ENCODE measurements around the gene NALCN.

Gene NALCN

GRCh38 chr13:101398191-101398590 lies 18.1 kb downstream of the NALCN start:
- no peak for DNase-seq
- TF ChIP-seq POLR2A (IDR thresholded peaks at IDR 0.05; ENCODE audit: low read length) (no peak), GATA1 (IDR thresholded peaks at IDR 0.05; ENCODE audit: low read depth, low read length) (no peak)

GRCh38 chr13:101397742-101398141 lies 18.6 kb downstream of the NALCN start:
- DNase-seq: no peak
- TF ChIP-seq GATA1 (IDR thresholded peaks at IDR 0.05; ENCODE audit: low read depth, low read length): no peak
- no peak for TF ChIP-seq POLR2A (IDR thresholded peaks at IDR 0.05; ENCODE audit: low read length)

DNA sequence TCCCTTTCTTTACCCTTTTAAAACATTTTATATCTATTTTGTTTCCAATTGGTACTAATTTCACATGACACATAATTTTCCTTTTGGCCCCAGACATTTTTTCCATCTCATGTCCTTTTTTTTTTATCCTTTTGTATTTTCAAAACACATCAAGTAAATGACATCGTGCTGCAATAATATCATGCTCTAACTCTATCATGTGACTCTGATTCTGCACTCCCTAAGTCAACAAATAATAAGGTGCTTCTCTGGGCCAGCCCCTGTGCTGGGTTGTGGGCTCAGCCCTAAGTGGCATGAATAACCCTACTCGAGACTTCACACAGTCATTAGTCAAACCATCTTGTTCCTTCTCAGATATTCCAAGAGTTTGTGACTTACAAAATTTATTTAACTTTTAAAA lies 21.7 kb downstream of the NALCN start:
- no peak for DNase-seq
- TF ChIP-seq POLR2A (IDR thresholded peaks at IDR 0.05; ENCODE audit: low read length) (no peak), GATA1 (IDR thresholded peaks at IDR 0.05; ENCODE audit: low read depth, low read length) (no peak)

DNA sequence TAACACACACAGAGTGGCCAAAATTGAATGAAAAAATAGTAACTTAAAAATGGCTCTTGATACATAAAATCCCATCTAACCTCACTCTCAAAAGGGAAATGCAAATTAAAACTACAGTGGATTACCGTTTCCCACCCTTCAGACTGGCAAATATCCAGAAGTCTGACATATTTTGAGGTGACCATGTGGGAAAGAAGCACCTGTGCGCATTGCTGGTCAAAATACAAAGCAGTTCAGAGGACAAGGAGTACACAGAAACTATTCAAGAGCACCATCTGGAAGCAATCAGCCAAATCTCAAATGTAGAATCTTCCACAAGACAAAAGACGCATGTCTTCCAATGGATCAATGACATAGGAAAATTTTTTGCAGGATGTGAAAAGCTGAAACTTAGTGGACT lies 23.2 kb downstream of the NALCN start:
- DNase-seq: no peak
- TF ChIP-seq POLR2A (IDR thresholded peaks at IDR 0.05; ENCODE audit: low read length): no peak
- no peak for TF ChIP-seq GATA1 (IDR thresholded peaks at IDR 0.05; ENCODE audit: low read depth, low read length)

- TF ChIP-seq POLR2A (IDR thresholded peaks at IDR 0.05; ENCODE audit: low read length): no peak
- no peak for TF ChIP-seq GATA1 (IDR thresholded peaks at IDR 0.05; ENCODE audit: low read depth, low read length)
- DNase-seq: no peak
These were observed 25.8 kb downstream of the NALCN start for GRCh38 chr13:101390461-101390860.

DNA sequence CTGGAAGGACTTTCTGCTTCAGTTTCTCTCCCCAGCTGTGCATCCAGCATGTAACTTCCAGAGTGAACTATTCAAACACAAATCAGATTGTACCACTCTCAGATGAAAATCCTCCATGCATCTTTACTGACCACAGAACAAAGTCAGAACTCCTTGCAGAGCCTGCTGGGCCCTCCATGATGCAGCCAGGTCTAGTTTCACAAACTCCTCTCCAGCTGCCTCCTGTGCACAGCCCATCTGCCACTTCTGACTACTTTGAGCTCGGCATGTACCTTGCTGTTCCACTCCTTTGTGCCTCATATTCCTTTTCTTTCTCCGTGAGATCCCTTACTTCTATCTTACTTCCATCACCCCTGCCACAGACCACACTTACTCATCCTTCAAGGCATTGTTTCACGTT lies 31.4 kb downstream of the NALCN start:
- no peak for TF ChIP-seq POLR2A (IDR thresholded peaks at IDR 0.05; ENCODE audit: low read length)
- TF ChIP-seq GATA1 (IDR thresholded peaks at IDR 0.05; ENCODE audit: low read depth, low read length): no peak
- DNase-seq: no peak

- DNase-seq: no peak
These were observed 32.7 kb downstream of the NALCN start for GRCh38 chr13:101383595-101383994.

GRCh38 chr13:101382701-101383100 lies 33.6 kb downstream of the NALCN start:
- no peak for DNase-seq
- no peak for TF ChIP-seq GATA1 (IDR thresholded peaks at IDR 0.05; ENCODE audit: low read depth, low read length)
- no peak for TF ChIP-seq POLR2A (IDR thresholded peaks at IDR 0.05; ENCODE audit: low read length)

More at GRCh38 chr13:101383595-101383994, 32.7 kb downstream of the NALCN start:
- TF ChIP-seq POLR2A (IDR thresholded peaks at IDR 0.05; ENCODE audit: low read length): no peak
- no peak for TF ChIP-seq GATA1 (IDR thresholded peaks at IDR 0.05; ENCODE audit: low read depth, low read length)

- TF ChIP-seq GATA1 (IDR thresholded peaks at IDR 0.05; ENCODE audit: low read depth, low read length): no peak
- no peak for TF ChIP-seq POLR2A (IDR thresholded peaks at IDR 0.05; ENCODE audit: low read length)
- DNase-seq: no peak
These were observed 34.2 kb downstream of the NALCN start for GRCh38 chr13:101382086-101382485.

DNA sequence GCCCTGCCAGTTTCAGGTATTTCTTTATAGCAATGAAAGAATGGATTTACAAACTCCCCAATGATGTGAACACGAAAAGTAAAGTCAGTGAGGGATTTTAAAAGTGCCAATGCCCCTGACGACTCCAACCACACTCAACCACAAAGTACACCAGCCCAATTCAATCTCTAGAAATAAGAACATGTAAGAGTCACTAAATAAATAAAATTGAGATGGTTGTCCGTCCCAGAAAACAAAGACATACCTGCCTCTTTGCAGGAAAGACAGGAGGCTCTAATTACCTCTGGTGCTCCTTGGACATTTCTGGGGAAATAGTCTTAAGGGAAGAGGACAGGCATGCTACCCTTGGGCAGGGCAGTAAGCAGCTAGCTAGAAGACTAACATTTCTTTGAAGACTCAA lies 55.8 kb downstream of the NALCN start:
- TF ChIP-seq POLR2A (IDR thresholded peaks at IDR 0.05; ENCODE audit: low read length) (no peak), GATA1 (IDR thresholded peaks at IDR 0.05; ENCODE audit: low read depth, low read length) (no peak)
- DNase-seq: no peak

- no peak for DNase-seq
- TF ChIP-seq POLR2A (IDR thresholded peaks at IDR 0.05; ENCODE audit: low read length) (no peak), GATA1 (IDR thresholded peaks at IDR 0.05; ENCODE audit: low read depth, low read length) (no peak)
These were observed 61.4 kb downstream of the NALCN start for GRCh38 chr13:101354895-101355294.

GRCh38 chr13:101346942-101347728 lies 69.2 kb downstream of the NALCN start:
- TF ChIP-seq POLR2A (IDR thresholded peaks at IDR 0.05; ENCODE audit: low read length): no peak
- TF ChIP-seq GATA1 (IDR thresholded peaks at IDR 0.05; ENCODE audit: low read depth, low read length): no peak
- DNase-seq: no peak

DNA sequence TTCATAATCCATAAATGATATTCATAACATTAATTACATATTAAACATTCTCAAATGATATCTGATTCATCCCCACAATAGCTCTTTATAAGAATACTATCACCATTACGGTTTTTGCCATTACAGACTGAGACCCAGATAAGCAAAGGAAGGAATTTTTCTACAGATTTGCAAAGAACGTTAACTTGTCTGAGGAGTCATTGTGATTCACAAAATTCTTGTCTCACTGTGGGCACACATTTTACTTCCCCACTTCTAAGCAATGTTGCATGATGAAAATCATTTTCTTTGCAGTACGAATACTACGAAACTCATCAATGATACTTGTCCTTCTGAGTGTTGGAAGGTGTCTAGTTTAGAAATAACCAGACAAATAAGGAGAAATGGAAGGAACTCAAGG lies 70.1 kb downstream of the NALCN start:
- no peak for DNase-seq
- TF ChIP-seq GATA1 (IDR thresholded peaks at IDR 0.05; ENCODE audit: low read depth, low read length) (no peak), POLR2A (IDR thresholded peaks at IDR 0.05; ENCODE audit: low read length) (no peak)

GRCh38 chr13:101343128-101343787 lies 73.0 kb downstream of the NALCN start:
- no peak for DNase-seq
- TF ChIP-seq POLR2A (IDR thresholded peaks at IDR 0.05; ENCODE audit: low read length): no peak
- TF ChIP-seq GATA1 (IDR thresholded peaks at IDR 0.05; ENCODE audit: low read depth, low read length): no peak

GRCh38 chr13:101341464-101341863 lies 74.8 kb downstream of the NALCN start:
- DNase-seq: no peak
- TF ChIP-seq POLR2A (IDR thresholded peaks at IDR 0.05; ENCODE audit: low read length) (no peak), GATA1 (IDR thresholded peaks at IDR 0.05; ENCODE audit: low read depth, low read length) (no peak)
